ENCODE data around the gene KRR1.
"Not testable (repeated sequence)": the region's sequence is repeated elsewhere in the genome, so short reads cannot be mapped to it uniquely, and the experiment has no call there.

Gene KRR1

DNA sequence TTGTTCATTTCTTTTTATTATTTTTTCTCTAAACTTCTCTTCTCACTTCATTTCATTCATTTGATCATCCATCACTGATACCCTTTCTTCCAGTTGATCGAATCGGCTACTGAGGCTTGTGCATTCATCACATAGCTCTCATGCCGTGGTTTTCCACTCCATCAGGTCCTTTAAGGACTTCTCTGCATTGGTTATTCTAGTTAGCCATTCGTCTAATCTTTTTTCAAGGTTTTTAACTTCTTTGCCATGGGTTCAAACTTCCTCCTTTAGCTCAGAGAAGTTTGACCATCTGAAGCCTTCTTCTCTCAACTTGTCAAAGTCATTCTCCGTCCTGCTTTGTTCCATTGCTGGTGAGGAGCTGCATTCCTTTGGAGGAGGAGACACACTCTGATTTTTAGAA is 10.7 kb upstream of the KRR1 start:
- DNase-seq = not testable (repeated sequence)

DNA sequence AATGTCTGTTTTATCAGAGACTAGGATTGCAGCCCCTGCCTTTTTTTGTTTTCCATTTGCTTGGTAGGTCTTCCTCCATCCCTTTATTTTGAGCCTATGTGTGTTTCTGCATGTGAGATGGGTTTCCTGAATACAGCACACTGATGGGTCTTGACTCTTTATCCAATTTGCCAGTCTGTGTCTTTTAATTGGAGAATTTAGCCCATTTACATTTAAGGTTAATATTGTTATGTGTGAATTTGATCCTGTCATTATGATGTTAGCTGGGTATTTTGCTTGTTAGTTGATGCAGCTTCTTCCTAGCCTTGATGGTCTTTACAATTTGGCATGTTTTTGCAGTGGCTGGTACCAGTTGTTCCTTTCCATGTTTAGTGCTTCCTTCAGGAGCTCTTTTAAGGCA is 9.8 kb upstream of the KRR1 start:
- DNase-seq = not testable (repeated sequence)

- no peak for DNase-seq
Observed at GRCh38 chr12:75509621-75510020, 1.8 kb downstream of the KRR1 start.

- no peak for DNase-seq
Observed at GRCh38 chr12:75508159-75508558, 3.2 kb downstream of the KRR1 start.

DNA sequence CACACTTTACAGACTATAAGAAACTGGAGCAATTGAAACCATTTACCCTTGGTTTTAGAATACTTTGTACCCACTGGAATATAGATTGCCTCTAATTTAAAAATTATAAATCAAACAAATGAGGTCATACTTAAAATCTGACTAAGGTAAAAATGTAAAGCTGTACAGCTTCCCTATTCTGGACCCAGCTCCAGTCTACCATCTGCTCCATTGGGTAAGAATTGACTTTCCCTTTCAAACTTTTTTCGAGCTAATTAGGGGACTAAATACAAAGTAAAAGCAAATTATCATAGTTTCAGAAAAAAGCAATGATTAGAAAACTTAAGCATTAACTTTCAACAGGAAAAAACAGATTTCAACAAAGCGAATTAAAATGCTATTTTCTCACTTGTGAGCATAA is 4.3 kb downstream of the KRR1 start:
- no peak for DNase-seq

GRCh38 chr12:75505706-75506312 is 5.6 kb downstream of the KRR1 start:
- no peak for DNase-seq

DNA sequence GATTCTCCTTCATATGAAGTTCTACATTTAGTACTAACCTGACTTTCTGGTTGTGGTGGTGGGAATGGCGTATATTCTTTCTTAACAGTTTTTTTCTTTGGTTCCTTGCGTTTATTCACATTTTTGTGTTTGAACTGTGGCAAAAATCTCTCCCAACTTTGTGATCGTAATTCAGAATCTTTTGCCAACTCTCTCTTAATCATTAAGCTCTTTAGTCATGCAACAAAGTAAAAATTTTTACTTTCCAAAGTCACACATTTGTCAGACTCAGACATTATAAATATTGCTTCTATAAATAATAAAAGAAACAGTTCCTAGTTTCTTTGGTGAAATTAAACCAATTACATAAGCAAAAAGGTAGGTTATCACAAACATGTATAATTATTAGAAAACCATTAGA is 7.5 kb downstream of the KRR1 start:
- no peak for DNase-seq

- no peak for DNase-seq
Observed at GRCh38 chr12:75503459-75503858, 8.0 kb downstream of the KRR1 start.

DNA sequence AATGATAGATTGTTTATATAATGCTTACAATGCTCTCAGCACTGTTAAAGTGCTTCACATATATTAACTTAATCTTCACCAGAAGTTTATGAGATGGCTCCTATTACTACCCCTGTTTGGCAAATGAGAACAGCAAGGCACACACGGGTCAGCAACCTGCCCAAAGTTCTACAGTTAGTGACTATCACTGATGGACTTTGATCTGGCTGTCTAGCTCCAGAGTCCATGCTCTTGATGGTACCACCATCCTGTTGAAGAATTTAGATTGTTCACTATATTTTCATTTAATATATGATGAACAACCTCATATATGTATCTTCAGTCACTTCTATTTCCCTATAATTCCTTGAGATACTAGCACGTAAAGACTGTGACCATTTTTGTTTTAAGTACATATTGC is 20.2 kb downstream of the KRR1 start:
- no peak for DNase-seq

- no peak for DNase-seq
Observed at GRCh38 chr12:75489613-75490210, 21.7 kb downstream of the KRR1 start.

- DNase-seq = no peak
Observed at GRCh38 chr12:75489187-75489586, 22.2 kb downstream of the KRR1 start.

GRCh38 chr12:75488553-75488952 is 22.9 kb downstream of the KRR1 start:
- DNase-seq = no peak

DNA sequence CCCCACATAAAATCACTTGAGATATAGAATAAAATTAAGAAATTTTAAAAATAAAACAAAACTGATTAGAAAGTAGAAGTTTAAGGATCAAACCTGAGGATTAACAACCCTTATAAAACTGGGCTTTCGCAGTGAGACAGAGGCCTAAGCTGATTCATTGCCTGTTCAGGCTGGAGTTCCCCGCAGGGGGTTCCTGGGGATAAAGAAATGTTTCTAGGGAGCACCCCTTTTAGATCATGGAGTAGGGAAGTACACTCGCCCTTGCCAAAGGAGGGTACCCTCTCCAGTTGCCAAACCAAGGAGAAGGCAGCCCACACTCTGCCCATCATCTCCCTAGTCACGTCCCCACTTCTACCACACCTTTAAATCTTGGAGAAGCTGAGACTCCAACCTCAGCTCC is 24.1 kb downstream of the KRR1 start:
- no peak for DNase-seq

GRCh38 chr12:75484450-75484849 is 27.0 kb downstream of the KRR1 start:
- DNase-seq = not testable (repeated sequence)

GRCh38 chr12:75483431-75483830 is 28.0 kb downstream of the KRR1 start:
- DNase-seq = no peak

GRCh38 chr12:75482646-75483045 is 28.8 kb downstream of the KRR1 start:
- DNase-seq = no peak

GRCh38 chr12:75481774-75482173 is 29.6 kb downstream of the KRR1 start:
- DNase-seq = no peak

DNA sequence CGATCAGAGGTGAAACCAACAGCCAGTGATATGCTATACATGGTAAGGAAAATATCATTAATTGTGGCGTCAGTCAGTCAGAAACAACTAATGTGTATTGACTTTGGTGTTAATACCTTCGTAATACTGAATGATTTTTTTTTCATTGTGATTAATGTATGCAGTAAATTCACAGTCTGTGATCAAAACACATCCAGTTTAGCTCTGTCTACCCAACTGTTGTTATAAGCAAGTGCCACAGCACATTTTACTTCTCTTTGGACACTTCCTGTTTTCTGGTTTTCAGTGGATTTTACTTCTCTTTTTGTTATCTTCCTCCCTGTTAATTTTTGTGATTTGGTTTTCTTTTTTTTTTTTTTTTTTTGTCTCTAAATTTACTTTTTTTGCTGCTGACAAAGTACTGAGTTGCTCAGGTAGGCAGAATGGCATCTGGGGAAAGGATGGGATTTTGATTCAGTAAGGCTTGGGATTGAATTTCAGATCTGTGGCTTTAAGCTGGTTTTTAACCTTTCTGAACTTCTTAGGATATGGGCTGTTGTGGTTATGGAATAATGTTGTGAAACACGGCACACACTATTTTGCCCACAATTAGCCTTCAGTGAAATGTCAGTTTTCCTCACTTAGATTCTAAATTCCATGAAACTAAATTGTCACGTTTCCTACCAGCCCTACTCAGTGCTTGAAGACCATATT is 30.2 kb downstream of the KRR1 start:
- DNase-seq = no peak

- DNase-seq = peak; percentile 12
Observed at GRCh38 chr12:75480469-75480949, 30.9 kb downstream of the KRR1 start, which contains the start of gene GLIPR1. GLIPR1 (plus strand) TSS chr12:75480755; CDS start chr12:75480881, 126 bp downstream.

GRCh38 chr12:75479963-75480461 is 31.4 kb downstream of the KRR1 start:
- DNase-seq = no peak

DNA sequence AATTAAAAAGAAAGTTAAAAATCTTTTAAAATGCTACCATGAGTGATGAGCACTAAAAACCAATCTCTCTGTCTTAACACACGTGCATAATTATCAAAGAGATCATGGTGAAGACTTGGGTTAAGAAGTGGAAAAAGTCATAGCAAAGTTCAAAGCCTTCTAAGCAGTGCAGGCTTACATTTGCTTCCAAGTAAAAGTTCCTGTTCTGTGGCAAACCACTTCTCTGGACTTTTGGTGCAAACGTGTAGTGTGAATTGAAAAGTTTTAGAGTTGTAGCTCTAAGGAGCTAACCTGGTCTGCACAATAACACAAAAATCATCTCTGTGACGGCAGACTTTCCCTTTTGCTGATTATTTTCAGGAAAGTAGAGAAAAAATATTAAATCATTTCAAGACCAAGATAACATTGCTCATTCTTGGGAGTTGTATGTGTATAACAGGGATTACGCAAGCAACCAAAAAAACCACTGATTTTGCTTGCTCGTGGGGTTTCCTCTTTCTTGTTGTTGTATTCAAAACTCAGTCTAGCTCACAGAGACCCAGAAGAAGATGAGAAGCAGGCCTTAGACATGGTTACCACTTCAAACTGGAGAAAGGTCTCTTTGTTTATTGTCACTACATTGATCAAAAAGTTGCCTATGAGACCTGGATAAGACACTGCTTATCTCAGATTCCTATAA is 33.2 kb downstream of the KRR1 start:
- DNase-seq = no peak

GRCh38 chr12:75477137-75477536 is 34.3 kb downstream of the KRR1 start:
- no peak for DNase-seq

DNA sequence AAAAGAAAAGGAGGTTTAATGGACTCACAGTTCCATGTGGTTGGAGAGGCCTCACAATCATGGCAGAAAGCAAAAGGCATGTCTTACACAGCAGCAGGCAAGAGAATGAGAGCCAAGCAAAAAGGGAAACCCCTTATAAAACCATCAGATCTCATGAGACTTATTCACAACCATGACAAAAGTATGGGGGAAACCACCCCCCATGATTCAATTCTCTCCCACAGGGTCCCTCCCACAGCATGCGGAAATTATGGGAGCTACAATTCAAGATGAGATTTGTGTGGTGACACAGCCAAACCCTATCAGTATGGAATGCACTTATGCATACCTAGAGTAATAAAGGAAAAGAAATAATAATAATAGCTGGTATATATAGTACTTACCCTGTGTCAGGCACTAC is 35.3 kb downstream of the KRR1 start:
- DNase-seq = no peak

Data from activated gamma-delta T cell (primary cell).